WI38 (cell line): ENCODE data around the gene PPP2R2C.

Experiments
- H3K4me3 ChIP-seq: 2 replicates; pipeline ENCODE4 v1.5.1; 2011; ENCODE audit warnings: low read depth, mild to moderate bottlenecking, control low read depth, low read length
- TF ChIP-seq, protein P1 (sequence below): IDR thresholded peaks from 2 replicates; pipeline ENCODE4 v1.5.1; 2012; ENCODE audit warnings: low read depth, mild to moderate bottlenecking, control low read depth, low read length

Gene PPP2R2C

DNA sequence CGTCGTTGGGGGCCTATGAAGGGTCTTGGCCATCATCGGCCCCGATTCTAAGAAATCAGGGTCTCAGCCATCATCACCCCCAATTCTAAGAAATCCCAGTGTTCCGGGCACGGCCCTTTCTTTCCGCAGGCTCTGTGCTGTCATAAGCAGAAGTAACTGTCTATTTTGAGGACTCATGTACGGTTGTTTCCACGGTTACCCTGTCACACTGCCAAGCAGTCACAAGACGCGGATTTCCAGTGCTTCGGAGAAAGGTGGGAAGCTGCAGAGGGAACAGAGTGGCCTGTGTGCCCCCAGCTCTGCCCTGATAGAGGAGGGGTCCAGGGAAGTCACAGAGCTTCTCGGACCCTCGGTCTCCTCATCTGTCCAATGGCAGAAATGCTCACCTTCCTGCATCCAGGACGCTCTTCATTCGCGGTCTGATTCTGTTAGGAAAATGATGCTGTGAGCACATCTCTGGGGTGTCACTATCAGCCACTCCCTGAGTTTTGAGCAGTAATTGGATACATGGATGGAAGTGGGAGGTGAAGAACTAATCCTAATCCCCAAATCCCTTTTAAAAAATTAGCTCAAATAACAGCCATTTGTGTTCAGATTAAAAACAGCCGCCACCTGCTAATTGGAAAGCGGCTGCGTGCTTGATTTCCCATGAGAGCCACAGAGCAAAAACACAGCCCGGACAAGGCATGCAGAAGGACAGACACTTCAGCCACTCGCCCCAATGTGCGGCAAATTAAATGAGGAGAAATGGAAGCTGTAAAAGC, 129.7 kb downstream of the PPP2R2C start:
- TF ChIP-seq, protein P1, sequence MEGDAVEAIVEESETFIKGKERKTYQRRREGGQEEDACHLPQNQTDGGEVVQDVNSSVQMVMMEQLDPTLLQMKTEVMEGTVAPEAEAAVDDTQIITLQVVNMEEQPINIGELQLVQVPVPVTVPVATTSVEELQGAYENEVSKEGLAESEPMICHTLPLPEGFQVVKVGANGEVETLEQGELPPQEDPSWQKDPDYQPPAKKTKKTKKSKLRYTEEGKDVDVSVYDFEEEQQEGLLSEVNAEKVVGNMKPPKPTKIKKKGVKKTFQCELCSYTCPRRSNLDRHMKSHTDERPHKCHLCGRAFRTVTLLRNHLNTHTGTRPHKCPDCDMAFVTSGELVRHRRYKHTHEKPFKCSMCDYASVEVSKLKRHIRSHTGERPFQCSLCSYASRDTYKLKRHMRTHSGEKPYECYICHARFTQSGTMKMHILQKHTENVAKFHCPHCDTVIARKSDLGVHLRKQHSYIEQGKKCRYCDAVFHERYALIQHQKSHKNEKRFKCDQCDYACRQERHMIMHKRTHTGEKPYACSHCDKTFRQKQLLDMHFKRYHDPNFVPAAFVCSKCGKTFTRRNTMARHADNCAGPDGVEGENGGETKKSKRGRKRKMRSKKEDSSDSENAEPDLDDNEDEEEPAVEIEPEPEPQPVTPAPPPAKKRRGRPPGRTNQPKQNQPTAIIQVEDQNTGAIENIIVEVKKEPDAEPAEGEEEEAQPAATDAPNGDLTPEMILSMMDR, result no peak
- H3K4me3 ChIP-seq, result no peak overlapping the region

DNA sequence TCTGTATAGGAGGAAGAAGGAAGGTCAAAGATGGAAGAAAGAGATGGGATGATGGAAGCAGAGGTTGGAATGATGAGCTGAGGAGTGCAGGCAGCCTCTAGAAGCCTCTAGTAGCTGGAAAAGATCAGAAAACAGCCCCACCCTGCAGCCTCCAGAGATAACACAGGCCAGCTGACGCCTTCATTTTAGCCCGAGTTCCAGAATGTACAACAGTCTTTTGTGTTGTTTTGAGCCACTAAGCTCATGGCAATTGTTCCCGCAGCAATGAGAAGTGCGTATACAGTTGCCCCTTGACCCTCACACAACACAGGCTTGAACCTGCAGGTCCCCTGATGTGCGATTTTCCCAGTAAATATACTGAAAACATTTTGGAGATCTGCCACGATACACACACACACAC, 130.7 kb downstream of the PPP2R2C start:
- TF ChIP-seq, protein P1, result no peak
- H3K4me3 ChIP-seq, result no peak overlapping the region

DNA sequence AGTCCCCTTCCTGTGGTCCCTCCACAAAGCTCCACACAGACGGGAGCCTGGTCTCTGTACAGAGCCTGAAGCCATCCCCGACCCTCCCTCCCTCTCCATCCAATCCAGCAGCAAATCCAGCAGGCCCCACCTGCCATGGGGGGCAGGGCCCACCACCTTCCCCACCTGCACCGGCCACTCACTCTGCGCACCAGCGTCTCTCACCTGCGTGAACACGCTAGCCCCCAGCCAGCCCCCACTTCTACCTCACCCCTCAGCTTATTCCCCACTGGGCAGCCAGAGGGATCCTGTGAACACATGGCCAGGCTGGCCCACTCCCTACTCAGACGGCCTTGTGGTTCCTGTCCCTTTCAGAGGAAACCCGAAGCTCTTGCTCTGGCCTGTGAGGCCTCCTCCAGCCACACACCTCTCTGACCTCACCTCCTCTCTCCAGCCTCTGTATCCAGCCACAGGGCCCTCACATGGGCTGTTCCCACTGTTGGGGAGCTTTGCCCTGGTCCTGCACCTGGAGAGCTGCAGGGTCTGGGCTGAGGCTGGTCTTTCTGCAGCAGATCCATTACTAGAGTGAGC, 131.9 kb downstream of the PPP2R2C start:
- no peak overlapping the region for H3K4me3 ChIP-seq
- TF ChIP-seq, protein P1, result no peak

DNA sequence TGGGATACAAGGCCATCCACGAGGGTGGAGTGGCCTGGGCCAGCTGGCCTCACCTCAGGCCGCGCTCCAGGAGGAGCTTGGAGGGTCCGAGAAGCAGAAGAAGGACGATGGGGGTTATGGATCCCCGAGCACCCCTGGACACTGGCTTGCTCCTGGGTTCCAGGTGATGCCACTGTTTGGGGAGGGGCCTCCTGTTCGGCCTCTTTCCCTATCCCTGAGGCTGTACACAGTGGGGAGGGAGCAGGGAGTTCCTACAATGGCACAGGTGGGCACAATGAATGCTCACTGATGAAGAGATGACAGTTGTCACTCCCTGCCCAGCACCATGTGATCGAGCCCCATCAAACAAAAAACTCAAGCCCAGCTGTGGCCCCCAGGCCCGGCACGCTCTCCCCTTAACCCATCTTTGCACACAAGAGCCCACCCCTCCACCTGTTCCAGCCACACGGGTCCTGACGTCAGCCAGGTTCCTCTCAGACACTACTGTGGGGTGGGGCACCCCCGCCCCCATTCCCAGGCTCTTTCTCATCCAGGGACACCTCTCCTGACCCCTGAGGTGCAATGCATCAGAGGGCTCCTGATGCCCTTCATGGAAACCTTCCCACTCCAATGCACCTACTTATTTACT, 132.5 kb downstream of the PPP2R2C start:
- TF ChIP-seq, protein P1, result no peak

DNA sequence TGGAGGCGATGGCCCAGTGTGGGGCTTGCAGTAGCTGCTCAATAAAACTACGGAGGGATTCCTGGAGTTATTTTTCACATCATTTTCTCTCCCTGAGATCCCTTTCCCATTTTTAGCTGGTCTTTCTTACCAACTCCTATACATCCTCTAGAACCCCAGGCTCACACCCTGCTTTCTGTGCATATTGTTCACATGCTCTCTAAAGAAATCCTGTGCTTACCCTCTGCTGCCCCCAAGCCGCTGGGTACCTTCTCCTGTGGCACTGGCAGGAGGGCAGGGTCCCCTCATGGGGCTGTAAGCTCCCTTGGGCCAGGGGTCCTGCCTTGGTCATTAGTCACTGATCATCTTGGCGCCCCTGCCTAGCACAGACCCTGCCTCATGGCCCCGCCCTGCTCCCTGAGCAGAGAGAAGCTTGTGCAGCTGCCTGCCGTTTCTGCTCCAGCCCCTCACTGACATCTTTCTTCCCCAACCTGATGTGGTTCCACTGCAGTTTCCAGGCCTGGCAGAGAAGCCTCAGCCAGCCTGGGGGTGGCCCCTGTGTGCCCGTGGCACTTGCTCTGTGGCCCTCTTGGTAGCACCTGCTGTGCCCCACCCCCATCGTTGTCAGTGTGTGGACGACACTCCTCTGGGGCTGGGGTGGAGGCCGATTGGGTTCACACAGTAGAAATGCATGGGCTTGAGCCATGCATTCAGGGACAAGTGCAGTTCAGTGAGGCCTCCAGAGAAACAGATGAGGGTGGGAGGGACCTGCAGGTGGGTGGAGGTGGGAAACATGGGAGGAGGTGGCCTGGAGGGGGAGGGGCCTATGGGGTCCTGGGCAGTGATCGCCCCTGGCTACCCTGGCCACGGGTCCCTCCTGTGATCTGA, 133.2 kb downstream of the PPP2R2C start:
- no peak overlapping the region for H3K4me3 ChIP-seq
- TF ChIP-seq, protein P1, result no peak

More for the DNA sequence above, 132.5 kb downstream of the PPP2R2C start:
- no peak overlapping the region for H3K4me3 ChIP-seq

DNA sequence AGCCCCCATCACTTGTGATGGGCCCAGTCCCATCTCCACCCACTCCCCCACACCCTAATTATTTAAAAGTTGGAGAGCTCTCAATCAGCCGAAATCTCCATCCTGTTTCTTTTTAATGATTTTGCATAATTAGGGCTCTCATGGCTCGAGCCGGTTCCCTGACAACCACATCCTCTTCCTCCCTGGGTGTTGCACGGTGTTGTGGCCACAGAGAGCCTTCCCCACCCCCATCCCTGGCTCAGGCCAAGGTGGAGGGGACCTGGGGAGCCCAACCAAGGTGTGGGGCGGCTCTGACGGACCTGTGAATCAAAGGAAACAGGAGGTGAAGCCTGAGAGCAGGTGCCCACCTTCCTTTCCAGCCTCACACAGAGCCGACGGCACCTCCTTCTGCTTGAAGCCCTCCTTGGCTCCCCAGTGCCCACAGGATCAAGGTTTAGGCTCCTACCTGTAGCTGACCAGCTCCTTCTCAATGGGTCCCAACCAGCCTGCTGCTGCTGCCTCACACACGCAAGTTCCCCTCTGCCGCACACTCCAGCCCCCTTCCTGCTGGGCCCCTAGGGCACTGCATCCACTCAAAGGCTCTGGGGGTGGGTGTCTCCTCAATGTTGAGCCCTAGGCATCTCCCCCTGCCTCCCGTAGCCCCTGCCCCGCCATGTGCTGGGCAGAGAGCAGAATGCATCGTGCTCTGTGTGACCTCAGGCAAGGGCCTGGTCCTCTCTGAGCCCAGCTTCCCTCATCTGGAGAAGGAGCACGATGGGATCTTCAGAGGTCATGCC, 134.1 kb downstream of the PPP2R2C start:
- TF ChIP-seq, protein P1, result no peak
- H3K4me3 ChIP-seq, result no peak overlapping the region
